ENCODE data around the gene CD68.
"Not testable (repeated sequence)": the region's sequence is repeated elsewhere in the genome, so short reads cannot be mapped to it uniquely, and the experiment has no call there.

Gene CD68

DNA sequence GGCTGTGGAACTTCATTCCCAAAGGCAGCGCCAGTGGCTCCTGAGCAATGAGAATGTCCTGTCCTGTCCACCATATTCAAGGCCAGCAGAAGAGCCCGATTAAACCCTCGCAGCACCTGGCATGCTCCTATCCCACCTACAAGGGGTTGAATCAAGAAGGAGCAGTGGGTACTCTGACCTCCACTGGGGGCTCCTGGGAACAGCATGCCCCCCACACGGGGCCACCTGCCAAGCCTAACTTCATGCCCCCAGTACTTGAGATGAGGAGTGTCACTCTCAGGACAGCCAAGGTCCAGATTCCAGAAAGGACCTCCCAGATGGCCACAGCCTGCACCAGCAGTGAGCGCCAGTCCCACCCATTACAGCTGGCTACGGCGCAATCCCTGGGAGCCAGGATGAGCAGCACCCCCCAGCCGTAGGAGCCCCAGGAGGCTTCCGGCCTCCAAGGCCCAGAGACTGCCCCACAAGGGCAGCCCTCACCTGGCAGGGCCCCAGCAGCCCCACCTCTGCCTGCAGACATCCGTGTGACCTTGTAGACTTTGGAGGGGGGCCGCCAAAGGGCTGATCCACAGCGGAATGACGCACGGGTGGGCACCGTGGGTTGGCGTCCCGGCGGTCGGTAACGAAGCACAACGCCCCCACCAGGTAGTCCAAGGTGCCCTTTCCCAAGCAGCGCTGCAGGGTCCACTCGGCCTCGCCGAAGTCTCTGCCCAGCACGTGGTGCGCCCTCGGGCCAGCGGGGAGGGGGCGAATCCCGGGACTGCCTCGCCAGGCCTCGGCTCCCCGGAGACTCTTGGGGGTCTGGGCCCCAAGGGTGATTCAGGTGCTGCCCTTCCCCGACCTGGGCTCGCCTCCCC lies 3.2 kb downstream of the CD68 start:
- DNase-seq, result no peak

DNA sequence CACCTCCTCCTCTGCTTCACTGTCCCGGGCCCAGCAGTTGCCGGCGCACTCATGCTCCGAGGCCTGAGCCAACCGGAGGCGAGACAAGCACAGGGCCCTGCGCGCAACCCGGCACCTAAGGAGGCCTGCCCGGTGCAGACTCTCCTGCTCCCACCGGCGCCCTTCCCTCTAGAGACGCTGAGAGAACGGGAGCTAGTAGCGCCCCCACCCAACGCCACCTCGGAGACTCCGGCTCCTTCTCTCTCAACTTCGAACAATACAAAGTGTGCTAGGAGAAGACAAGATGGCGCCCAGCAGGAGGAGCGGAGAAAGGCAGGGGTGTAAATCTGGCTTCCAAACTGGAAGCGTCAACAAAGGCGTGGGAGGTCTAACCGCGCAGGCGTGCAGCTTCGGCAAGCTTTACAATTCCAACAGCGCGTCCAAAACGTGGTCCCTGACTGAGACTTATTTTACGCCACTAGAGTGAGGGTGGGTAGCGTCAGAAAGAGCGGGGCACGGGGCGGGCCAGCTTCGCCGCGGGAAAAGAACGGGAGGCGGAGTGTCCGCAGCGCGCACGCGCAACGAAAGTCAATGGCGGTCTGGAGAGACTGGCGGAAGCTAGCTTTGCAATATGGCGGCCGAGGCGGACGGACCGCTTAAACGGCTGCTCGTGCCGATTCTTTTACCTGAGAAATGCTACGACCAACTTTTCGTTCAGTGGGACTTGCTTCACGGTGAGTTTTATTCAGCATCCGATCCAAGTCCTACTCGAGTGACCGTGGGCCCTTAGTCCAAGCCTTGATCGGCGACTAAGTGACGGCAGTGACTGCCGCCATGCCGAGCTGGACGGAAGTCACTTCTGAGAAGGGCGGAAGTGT lies 4.0 kb downstream of the CD68 start, which contains the start of gene MPDU1:
Gene MPDU1, plus strand, starts transcription at position 600 of the 857 bp plus-strand sequence. Its CDS starts 11 bp downstream, at position 611.
- peak; percentile 95 for DNase-seq

DNA sequence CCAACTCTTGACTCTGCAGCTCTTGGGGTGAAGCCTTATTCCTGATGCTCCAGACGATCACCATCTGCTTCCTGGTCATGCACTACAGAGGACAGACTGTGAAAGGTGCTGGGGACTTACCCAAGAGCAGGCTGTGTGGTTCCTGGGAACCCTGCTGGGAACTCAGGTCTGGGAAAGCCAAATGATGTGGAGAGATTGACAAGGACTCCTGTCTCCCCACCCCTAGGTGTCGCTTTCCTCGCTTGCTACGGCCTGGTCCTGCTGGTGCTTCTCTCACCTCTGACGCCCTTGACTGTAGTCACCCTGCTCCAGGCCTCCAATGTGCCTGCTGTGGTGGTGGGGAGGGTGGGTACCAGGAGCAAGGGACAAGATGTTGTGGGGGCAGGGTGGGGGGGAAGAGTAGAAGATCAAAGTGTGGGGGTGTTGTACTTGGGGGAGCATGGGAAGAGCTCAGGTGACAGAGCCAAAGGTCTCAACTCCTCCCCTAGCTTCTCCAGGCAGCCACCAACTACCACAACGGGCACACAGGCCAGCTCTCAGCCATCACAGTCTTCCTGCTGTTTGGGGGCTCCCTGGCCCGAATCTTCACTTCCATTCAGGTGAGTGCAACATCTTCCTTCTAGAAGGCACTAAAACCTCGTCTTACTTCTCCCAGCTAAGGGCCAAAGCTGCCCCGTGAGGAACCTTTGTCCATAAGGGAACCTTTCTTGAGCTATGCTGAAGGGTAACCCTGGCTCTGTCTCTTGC lies 7.4 kb downstream of the CD68 start:
- no peak for DNase-seq

DNA sequence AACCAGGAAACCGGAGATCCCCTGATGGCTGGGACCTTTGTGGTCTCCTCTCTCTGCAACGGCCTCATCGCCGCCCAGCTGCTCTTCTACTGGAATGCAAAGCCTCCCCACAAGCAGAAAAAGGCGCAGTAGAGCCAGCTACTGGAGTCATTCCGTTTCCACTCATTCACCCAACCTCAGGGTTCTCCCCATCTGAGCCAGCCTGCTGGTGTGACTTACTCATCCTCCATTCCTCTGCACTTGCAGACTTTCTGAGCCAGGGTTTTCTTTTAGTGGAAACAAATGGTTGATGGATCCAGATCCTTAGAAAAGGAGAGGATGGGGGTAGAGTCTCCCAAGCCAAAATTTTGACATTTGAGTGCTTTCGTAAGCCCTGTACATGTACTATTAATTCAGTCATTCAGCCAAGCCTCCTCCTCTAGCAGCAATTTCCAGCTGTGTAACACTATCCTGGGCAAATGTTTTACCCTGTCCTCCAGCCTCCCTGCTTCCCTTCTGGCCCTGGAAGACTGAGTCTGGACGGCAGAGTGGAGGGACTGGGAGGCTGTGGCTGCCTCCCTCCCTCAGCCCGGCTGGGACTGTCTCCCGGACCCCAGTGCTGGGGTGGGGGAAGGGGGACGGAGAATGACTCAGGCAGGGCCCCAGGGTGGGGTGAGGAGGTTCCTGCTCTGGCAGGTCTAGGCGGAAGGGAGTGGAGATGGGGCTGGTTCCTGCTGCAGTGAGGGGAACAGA lies 8.1 kb downstream of the CD68 start:
- no peak for DNase-seq

DNA sequence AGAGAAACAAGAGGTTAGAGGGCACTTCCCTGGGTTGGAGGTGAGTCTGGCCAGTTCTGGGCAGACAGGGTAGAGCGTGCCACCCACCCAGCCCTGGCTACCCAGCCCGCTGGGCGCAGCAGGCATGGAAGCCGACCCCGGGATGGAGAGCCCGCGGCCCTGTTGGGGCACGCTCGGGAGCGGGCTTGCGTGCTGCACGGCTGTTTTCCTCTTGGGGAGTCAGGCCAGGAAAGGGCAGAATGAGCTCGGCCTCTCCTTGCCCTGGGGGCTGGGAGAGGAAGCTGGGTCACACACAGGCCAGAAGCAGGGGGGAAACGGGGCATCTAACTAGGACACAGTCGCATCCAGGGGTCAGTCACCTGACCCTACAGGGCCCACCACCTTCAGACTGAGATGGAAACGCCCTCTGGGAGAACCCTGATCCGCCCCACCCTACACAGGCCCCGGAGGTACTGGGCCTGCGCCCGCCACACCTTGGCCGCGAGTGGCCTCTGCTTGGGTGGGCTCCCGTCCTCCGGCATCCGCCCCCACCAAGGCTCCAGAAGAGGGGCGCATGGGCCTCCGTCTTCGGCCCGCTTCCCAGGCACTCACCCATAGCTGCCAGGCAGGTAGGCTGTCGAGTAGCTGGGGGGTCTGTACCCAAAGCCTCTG lies 9.2 kb downstream of the CD68 start:
- no peak for DNase-seq

DNA sequence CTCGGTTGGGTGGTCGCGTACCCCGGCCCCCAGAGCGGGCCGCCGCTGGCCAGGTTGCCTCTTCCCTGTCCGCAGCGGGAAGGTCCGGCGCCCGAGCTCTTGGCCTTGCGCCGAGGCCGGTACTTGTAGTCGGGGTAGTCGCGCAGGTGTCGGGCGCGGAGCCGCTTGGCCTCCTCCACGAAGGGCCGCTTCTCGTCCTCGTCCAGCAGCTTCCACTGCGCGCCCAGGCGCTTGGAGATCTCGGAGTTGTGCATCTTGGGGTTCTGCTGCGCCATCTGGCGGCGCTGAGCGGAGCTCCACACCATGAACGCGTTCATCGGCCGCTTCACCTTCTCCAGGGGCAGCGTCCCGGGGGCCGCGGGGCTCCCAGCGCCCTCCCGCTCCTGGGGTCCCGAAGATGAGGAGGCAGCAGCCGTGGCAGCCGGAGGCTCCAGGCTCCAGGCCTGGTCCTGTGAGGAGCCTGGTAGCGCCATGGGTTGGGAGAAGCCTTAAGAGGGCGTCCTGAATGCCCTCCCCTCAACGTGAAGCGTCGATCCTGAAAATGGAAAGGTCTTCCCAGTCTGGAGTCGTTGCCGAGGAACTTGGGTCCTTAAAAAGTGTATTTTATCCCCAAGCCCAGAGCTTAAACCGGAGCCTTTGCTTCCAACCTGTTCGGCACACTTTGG lies 9.9 kb downstream of the CD68 start:
- DNase-seq, result peak; percentile 67

DNA sequence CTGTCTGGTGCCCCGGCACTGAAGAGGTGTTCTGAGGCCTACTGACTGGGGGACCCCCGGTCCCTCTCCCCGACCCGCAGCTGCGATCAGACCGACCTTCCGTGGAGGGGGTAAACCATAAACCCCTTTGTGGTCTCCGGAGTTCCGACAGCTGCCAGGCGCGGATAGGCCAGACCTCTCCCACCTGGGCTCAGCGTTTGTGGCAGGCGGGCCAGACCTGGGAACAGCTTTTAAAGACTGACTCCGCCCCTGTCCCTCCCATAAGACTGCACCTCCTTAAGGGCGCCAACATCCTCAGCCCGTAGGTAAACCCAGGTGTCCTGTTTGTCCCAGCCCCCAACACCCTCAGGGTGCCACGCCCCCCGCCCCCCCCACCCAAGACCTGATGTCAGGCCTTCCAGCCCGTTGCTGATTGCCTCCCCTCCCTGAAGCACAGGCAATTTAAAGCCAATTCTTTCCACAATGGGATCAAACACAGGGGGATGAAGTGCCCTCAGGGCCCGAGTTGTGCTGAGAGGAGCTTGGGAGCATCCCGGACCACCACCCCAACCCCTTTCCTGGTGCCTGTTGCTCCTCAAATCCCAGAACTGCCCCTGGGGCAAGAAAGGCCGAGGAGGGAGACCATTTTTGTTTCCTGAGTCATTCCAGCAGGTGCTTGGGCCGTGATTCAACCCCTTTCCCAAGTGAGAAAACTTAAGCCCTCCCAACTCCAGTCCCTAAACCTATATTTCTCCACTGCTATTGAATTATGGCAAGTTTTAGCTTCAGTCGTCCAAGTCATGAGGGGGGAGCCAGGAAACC lies 10.7 kb downstream of the CD68 start, which contains the start of gene SOX15:
Gene SOX15, minus strand, starts transcription at position 204 of the 801 bp plus-strand sequence. CDS start 418 bp downstream, outside the sequence.
- DNase-seq, result peak; percentile 17

DNA sequence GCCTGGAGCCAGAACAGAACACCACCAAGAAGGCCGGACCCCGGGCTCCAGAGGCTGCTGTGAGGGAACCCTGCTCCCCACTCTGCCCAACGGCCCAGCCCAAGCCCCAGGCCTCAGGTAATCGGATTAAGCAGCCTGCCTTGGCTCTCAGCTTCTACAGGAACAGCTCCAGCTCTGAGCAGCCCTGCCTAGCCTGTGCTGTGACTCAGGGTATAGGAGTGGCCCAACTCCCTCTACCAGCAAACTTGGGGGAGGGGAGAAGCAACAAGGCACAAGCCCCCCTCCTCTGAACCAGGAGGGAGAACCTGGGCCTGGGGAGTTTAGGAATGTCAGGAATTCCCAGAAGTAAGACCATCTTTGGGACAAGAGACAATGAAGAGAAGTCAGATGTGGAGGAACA lies 11.3 kb downstream of the CD68 start:
- no peak for DNase-seq

DNA sequence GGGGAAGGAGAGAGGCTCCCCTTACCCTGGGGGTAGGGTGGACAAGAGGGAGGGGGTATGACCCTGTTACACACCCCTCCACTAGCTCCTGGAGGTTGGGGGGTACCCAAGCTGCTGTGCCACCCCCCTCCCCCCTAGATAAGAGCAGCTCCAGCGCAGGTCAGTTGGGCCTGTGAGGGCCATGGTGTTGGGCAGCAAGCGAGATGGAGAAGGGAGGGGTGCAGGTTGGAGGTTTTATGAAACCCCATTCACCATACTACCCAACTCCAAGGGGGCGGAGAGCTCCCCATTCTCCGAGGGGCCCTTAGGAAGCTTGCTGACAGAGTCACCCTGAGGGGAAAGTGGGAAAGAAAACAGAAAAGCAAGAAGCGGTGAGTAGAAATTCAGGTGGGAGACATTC lies 12.2 kb downstream of the CD68 start:
- no peak for DNase-seq

DNA sequence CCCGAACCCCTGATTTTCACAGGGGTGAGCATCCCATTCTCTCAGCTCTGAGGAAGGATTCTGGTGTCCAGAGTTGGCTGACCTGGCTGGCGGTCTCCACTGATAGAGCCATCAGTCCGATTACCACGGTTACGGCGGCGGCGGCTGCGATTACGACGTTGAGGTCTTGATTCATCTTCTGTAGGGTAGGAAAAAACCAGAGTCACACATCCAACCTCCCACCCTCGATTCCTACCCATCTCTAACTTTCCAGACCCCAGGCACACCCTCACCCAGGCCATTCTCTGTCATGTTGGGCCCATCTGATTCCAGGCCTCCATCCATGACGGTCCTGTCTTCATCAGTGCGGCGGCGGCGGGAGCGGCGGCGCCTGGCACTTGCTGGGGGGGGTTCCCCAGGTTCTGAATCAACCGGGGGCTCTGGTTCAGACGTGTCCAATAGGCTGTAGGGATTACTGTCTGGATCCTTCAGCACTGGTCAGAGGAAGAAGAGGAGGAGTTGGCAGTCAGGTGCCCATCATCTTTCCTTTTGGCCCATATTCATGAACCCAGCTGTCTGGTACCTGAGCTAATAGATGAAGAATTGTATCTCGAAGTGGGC lies 13.1 kb downstream of the CD68 start:
- no peak for DNase-seq

DNA sequence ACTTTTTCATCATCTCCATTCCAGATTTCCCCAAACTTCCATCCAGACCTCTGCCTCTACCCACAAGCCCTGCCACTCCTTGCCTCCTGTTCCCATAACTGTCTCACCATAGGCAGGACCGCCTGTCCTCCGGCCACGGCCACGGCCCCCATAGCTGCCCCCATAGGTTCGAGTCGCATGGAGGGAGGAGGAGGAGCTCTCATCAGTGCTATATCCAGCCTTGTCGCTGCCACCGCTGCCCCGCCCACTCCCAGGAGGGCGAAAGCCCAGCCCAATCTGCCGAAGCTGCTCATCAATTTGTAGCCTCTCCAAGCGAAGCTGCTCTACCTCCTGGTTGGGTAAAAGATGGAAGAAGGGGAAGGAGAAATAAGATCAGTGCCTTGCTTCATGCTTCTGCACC lies 13.9 kb downstream of the CD68 start:
- no peak for DNase-seq

DNA sequence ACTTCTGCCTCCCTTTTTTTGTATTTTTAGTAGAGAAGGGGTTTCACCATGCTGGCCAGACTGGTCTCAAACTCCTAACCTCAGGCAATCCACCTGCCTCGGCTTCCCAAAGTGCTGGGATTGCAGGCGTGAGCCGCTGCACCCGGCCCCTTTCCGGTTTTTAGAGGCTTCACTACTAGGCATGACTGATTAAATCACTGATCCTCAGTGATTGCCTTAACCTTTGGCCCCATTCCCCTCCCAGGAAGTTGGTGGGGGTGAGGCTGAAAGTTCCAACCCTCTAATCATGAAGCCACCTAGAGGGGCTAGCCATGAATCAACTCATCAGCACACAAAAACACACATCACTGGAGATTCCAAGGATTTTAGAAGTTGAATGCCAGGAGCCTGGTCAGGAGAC lies 18.1 kb downstream of the CD68 start:
- DNase-seq, result not testable (repeated sequence)

DNA sequence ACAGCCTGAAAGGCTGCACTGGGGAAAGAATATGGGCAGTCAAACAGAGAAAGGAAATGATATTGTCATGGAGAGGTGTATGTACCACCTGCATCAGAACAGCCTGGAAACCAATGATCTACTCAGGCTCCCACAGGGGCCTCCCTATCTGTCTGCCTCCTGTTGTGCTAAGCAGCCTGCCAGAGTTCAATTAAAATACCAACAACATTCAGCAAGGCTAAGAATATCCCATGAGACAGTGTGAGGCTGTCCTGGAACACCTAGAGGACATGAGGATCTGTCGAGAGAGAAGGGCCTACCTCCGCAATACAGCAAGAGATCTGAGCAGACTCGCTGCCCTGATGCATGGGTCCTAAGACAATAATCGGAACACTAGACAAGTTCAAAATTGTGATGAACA lies 26.8 kb downstream of the CD68 start:
- no peak for DNase-seq

DNA sequence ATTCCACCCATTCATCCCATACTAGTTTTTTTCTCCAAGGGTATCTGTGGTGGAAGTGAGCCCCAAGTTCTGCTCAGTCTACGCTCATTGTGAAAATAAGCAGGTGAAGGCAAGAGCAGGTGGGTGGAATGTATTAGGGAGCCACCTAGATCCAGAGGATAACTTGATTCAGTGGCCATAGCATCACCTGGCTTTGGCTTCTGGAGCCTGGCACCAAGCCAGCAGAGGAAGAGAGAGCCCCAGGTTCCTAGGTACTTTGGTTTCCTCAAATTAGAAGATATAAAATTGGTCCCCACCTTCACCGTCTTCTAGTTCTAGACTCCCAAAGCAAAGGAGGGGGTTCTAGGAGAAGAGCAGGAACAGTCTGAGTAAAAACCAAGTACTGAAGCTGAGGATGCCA lies 31.2 kb downstream of the CD68 start:
- no peak for DNase-seq

DNA sequence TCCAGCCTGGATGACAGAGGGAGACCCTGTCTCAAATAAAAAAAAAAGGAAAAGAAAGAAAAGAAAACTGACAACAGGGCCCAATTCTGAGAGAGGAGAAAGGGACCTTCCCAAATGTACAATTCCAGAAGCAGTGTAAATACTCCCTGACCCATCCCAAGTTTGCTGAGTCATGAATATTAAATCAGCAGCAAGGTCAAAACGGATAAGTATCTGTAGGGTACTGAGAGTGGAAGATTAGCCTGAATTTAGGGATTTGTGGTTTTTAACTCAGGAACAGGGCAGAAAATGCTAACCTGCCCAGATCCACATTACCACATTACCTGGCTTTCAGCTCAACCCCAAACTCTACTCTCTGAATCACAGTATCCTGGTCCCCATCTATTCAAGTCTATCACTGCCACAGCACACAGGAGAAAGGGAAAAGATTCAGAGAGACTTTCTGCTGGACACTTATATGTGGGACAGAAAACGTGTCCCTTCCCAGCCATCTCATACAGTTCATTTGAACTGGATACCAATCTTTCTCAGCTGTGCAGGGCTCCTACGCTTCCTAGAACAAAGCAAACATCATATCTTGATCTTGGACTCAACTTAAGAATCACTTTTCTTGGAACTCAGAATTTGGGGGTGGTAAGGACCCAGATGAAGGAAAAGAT lies 32.3 kb downstream of the CD68 start:
- DNase-seq, result no peak

DNA sequence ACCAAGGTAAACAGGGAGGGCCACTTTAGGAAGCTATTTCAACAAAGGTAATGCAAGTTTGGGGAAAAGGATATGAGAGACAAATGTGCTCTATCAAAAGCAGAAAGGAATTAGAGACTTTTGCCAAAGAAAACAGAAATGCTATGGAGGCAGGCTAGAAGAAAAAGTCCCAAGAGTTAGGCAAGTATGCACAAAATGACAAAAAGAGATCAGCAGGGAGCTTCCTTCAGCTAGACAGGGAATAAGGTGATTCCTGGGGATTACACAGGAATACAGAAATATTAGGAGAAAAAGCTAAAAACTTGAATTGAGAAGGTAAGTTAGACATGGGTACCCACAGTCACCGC lies 32.8 kb downstream of the CD68 start:
- DNase-seq, result no peak

DNA sequence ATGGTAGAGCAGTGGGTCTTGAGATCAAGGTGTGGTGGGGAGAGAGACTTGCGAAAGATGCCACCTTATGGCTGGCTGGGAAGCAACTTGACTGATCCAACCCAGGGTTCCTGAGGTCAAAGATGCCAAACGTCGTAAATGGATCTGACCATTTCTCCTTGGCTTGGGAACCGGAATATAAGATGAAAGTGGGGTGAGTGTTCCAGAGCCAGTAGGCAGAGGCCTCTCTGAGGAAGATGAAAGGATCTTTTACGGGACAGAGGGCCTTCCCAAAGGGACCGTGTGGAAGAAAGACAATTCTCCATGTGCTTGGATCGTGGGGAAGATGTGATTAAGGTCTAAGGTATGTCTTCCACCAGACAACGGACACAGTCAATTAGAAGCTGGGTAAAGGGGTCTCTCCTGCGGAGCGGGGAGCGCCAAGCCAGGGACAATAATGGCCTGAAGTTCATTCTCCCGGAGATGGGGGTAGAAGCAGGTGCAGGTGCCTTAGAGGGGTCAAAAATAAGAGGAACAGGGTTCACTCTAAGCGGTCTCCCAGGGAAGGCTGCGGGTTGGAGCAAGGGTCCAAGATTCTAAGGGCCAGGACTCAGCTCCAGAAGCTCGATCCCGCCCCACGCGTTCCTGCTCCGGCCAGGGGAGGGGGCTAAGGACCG lies 34.5 kb downstream of the CD68 start:
- no peak for DNase-seq

DNA sequence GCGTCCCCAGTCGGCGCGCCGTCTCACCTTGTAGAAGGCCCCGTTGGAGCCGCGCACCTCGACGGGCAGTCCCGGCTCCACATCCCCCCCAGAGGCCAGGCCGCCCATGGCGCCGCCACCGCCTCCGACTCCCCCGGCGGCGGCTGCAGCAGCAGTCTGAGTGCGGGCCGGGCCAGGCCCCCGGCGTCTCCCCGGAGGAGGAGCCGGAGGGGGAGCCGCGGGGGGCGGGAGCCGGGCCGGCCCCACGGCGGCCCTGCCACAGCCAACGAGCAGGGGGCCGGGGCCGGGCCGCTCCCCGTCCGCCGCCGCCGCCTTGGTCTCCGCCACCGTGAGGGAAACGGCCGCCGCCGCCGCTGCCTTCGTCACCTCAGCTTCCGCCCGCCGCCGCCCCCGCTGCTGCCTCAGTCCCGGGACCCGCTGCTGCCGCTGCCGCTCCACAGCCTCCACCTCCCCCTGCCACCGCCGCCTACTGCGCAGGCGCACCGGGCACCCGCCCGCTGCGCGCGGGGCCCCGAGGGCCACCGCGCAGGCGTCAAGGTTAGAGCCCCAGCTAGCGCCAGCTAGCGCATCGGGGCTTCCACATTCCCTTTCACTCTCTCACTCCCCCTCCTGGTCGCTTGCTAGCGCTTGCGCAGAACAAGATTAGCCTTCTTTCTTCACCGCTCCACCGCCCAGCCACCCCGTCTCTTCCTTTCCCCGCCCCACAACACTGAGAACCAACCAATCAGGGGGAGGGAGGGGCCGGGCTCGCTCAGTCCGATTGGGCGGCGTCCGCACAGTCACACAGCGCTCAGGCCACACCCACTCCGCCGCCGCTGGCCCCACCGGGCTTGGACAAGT lies 35.2 kb downstream of the CD68 start, which contains the start of gene FXR2:
Gene FXR2, minus strand, starts transcription at position 473 of the 840 bp plus-strand sequence. Its CDS starts 365 bp downstream, at position 108.
- peak; percentile 99 for DNase-seq

All from NCI-H2171 (cell line).